HepG2 (cell line): ENCODE data around the gene MRM3. TPM values are rescaled to one million over a fixed set of nuclear protein-coding genes. Genes with fewer than 3 reads are reported as not detected.
A peak's percentile ranks its signal among the peaks of the same experiment; 100 is the strongest.

Experiments used
- ATRX ChIP-seq: sonication (generic); formaldehyde crosslinking; IDR thresholded peaks from 2 replicates; pipeline ENCODE4 v1.4.0; 2020; ENCODE audit warnings: missing genetic modification reagents, borderline replicate concordance
- CBX1 ChIP-seq: IDR thresholded peaks from one replicate; pipeline ENCODE4 v1.6.1; 2016; ENCODE audit warnings: antibody characterized with exemption, low read depth
- CCAR2 ChIP-seq: fragments of 200-400 bp; formaldehyde crosslinking; optimal IDR thresholded peaks from 2 replicates; pipeline ENCODE3; 2018; ENCODE audit warnings: low read depth, mild to moderate bottlenecking, low read length, moderate library complexity
- CREB1 ChIP-seq, 2 experiments: fragments of 450-650 bp in 1 of 2; IDR thresholded peaks; 2 replicates each; pipeline ENCODE4 v1.6.1; 2016 to 2017; ENCODE audit warnings: control low read depth in 1 of 2, mild to moderate bottlenecking in 1 of 2, missing compliant biosample characterization in 1 of 2, missing genetic modification characterization in 1 of 2
- DR1 ChIP-seq: sonication (generic); formaldehyde crosslinking; IDR thresholded peaks from 2 replicates; pipeline ENCODE4 v1.8.0; 2021; ENCODE audit warnings: mild to moderate bottlenecking, missing genetic modification reagents, inconsistent platforms
- FOXC1 ChIP-seq: sonication (generic); formaldehyde crosslinking; IDR thresholded peaks from 2 replicates; pipeline ENCODE4 v1.8.0; 2022; ENCODE audit warnings: mild to moderate bottlenecking, missing genetic modification reagents, borderline replicate concordance
- FOXJ3 ChIP-seq: sonication (generic); formaldehyde crosslinking; IDR thresholded peaks from 2 replicates; pipeline ENCODE4 v1.4.0; 2020; ENCODE audit warnings: missing genetic modification reagents, mild to moderate bottlenecking, borderline replicate concordance
- HMGA1 ChIP-seq: sonication (generic); formaldehyde crosslinking; conservative IDR thresholded peaks from 2 replicates; pipeline ENCODE4 v1.4.0; 2020; ENCODE audit warnings: missing genetic modification reagents
- HNF4A ChIP-seq: sonication (generic); formaldehyde crosslinking; IDR thresholded peaks from 2 replicates; pipeline ENCODE4 v1.4.0; 2020; ENCODE audit warnings: missing genetic modification reagents
- MEIS2 ChIP-seq: sonication (generic); formaldehyde crosslinking; IDR thresholded peaks from 2 replicates; pipeline ENCODE4 v1.9.0; 2021; ENCODE audit warnings: mild to moderate bottlenecking, missing genetic modification reagents
- MZF1 ChIP-seq: sonication (generic); formaldehyde crosslinking; IDR thresholded peaks from 2 replicates; pipeline ENCODE4 v1.8.1; 2023; ENCODE audit warnings: mild to moderate bottlenecking, missing genetic modification reagents, borderline replicate concordance
- NR2F1 ChIP-seq, 2 experiments: fragments of 450-650 bp in 1 of 2; formaldehyde crosslinking in 1 of 2; IDR thresholded peaks; 2 replicates each; pipeline versions ENCODE4 v1.5.0 to v1.6.1; 2016 to 2020; ENCODE audit warnings: mild to moderate bottlenecking in 1 of 2, missing compliant biosample characterization in 1 of 2, missing genetic modification reagents in 1 of 2, moderate library complexity in 1 of 2
- PAWR ChIP-seq: sonication (generic); formaldehyde crosslinking; IDR thresholded peaks from 2 replicates; pipeline ENCODE4 v1.4.0; 2020; ENCODE audit warnings: missing genetic modification reagents, mild to moderate bottlenecking, borderline replicate concordance
- SALL1 ChIP-seq: sonication (generic); formaldehyde crosslinking; IDR thresholded peaks from 2 replicates; pipeline ENCODE4 v1.8.0; 2022; ENCODE audit warnings: mild to moderate bottlenecking, missing genetic modification reagents
- SP5 ChIP-seq: IDR thresholded peaks from 2 replicates; pipeline ENCODE4 v1.6.1; 2016; ENCODE audit warnings: low read depth, borderline replicate concordance
- ZBTB7A ChIP-seq: sonication (generic); formaldehyde crosslinking; IDR thresholded peaks from 2 replicates; pipeline ENCODE4 v1.8.0; 2022; ENCODE audit warnings: mild to moderate bottlenecking, missing genetic modification reagents
- ZBTB7B ChIP-seq: sonication (generic); formaldehyde crosslinking; IDR thresholded peaks from 2 replicates; pipeline ENCODE4 v1.4.0; 2020; ENCODE audit warnings: missing genetic modification reagents
- ZNF235 ChIP-seq: sonication (generic); formaldehyde crosslinking; IDR thresholded peaks from 2 replicates; pipeline ENCODE4 v1.8.1; 2023; ENCODE audit warnings: mild to moderate bottlenecking, missing genetic modification reagents, borderline replicate concordance
- ZNF263 ChIP-seq: sonication (generic); formaldehyde crosslinking; IDR thresholded peaks from 2 replicates; pipeline ENCODE4 v1.4.0; 2020; ENCODE audit warnings: missing genetic modification reagents
- ZNF781 ChIP-seq: sonication (generic); formaldehyde crosslinking; IDR thresholded peaks from 2 replicates; pipeline ENCODE4 v1.5.1; 2020; ENCODE audit warnings: borderline replicate concordance, mild to moderate bottlenecking, missing genetic modification reagents; ENCODE audit errors: not compliant biosample characterization
- polyA plus RNA-seq, 8 experiments: library from polyadenylated mRNA; depleted of rRNA in 3 of 8; stranded (reverse) in 7 of 8; unstranded in 1 of 8; fragments of >200 nt; fragmentation: Illumina TruSeq in 4 of 8; extraction: Trizol in 4 of 8; gene quantifications; 2 replicates each; pipeline versions ENCODE4 v1.2.1 to v1.2.3, GENCODE V29; 2011 to 2016; ENCODE audit warnings: low read depth in 4 of 8, missing spikeins in 1 of 8, mixed read lengths in 1 of 8; ENCODE audit not compliant: insufficient read depth in 1 of 8
- total RNA-seq, 5 experiments: library from RNA; depleted of rRNA; stranded (reverse); fragments of >200 nt; fragmentation: Illumina TruSeq; extraction: Trizol; gene quantifications; 2 replicates each; pipeline ENCODE4 v1.2.3, GENCODE V29; 2016; ENCODE audit warnings: low read depth in 1 of 5
- TF ChIP-seq, protein P1 (sequence below): sonication (generic); formaldehyde crosslinking; IDR thresholded peaks from 2 replicates; pipeline ENCODE4 v1.8.1; 2023; ENCODE audit warnings: mild to moderate bottlenecking, moderate library complexity, missing genetic modification reagents
- TF ChIP-seq, protein P2 (sequence below): sonication (generic); formaldehyde crosslinking; IDR thresholded peaks from 2 replicates; pipeline ENCODE4; 2020; ENCODE audit warnings: missing genetic modification reagents, mild to moderate bottlenecking, borderline replicate concordance
- TF ChIP-seq, protein P3 (sequence below): sonication (generic); formaldehyde crosslinking; IDR thresholded peaks from 2 replicates; pipeline ENCODE4 v1.4.0; 2020; ENCODE audit warnings: missing genetic modification reagents, borderline replicate concordance

Gene MRM3
- total and polyA plus RNA-seq, 2 of the 13 experiments (the other 11 are each of a cell fraction or from before 2014, with no cell fraction given), result 12.3 to 25.5 TPM

DNA sequence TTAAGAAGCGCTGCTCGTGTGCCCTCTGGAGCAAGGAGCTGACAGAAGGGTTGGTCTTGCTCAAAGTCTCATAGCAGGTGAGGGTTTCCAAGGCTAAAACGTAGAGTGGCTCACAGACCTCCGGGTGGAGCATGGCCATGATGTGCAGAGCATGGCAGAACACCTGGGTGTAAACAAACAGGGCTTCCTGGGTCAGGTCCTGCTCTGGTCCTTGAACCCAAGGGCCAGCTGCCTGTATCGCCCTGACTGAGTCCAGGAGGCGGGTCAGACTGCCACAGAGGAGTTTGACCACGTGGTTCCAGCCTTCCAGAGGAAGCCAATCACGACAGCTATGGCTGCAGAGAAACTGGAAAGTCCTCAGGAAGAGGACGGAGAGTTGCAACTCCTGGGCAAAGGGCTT lies 37.2 kb upstream of the MRM3 start (continued):
- no peak for TF ChIP-seq PAWR (CRISPR knock-in tag)
- peak; percentile 44; the same call in 1 of the 2 replicates for TF ChIP-seq SALL1 (CRISPR knock-in tag)
- TF ChIP-seq, protein P1, sequence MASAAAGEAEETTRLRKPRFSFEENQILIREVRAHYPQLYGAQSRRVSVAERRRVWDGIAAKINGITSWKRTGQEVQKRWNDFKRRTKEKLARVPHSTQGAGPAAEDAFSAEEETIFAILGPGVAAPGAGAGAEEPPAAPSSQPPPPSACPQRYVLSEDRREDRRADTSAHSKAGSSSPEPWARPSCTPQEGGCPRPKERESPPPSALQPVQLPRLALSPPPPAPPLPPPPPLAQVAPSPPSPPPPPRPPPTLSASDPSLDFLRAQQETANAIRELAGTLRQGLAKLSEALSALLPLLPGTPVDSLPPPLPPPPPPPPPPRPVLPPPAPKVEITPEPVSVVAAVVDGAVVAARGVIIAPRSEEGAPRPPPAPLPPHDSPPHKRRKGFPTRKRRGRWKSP (CRISPR knock-in tag), result no peak
- TF ChIP-seq FOXC1 (CRISPR knock-in tag), result no peak
- no peak for TF ChIP-seq DR1 (CRISPR knock-in tag)
- TF ChIP-seq, protein P2, sequence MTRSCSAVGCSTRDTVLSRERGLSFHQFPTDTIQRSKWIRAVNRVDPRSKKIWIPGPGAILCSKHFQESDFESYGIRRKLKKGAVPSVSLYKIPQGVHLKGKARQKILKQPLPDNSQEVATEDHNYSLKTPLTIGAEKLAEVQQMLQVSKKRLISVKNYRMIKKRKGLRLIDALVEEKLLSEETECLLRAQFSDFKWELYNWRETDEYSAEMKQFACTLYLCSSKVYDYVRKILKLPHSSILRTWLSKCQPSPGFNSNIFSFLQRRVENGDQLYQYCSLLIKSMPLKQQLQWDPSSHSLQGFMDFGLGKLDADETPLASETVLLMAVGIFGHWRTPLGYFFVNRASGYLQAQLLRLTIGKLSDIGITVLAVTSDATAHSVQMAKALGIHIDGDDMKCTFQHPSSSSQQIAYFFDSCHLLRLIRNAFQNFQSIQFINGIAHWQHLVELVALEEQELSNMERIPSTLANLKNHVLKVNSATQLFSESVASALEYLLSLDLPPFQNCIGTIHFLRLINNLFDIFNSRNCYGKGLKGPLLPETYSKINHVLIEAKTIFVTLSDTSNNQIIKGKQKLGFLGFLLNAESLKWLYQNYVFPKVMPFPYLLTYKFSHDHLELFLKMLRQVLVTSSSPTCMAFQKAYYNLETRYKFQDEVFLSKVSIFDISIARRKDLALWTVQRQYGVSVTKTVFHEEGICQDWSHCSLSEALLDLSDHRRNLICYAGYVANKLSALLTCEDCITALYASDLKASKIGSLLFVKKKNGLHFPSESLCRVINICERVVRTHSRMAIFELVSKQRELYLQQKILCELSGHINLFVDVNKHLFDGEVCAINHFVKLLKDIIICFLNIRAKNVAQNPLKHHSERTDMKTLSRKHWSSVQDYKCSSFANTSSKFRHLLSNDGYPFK (CRISPR knock-in tag), result 0 out of 2 replicates have a peak, but pooled peaks have one; percentile 23
- TF ChIP-seq ZBTB7A, result no peak
- TF ChIP-seq HNF4A (CRISPR knock-in tag), result peak; percentile 82
- no peak for TF ChIP-seq ATRX
- TF ChIP-seq MEIS2 (CRISPR knock-in tag), result no peak
- no peak for TF ChIP-seq HMGA1 (CRISPR knock-in tag)
- TF ChIP-seq ZNF235 (CRISPR knock-in tag), result no peak
- TF ChIP-seq CBX1, result no peak
- TF ChIP-seq FOXJ3, result no peak
- 0 out of 4 replicates have a peak, but pooled peaks of 1 of the 2 experiments have one; percentile 32 for TF ChIP-seq NR2F1 (CRISPR knock-in tag; IDR thresholded peaks at IDR 0.05)
- TF ChIP-seq, protein P3, sequence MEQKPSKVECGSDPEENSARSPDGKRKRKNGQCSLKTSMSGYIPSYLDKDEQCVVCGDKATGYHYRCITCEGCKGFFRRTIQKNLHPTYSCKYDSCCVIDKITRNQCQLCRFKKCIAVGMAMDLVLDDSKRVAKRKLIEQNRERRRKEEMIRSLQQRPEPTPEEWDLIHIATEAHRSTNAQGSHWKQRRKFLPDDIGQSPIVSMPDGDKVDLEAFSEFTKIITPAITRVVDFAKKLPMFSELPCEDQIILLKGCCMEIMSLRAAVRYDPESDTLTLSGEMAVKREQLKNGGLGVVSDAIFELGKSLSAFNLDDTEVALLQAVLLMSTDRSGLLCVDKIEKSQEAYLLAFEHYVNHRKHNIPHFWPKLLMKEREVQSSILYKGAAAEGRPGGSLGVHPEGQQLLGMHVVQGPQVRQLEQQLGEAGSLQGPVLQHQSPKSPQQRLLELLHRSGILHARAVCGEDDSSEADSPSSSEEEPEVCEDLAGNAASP (CRISPR knock-in tag), result no peak
- no peak for TF ChIP-seq ZNF781 (CRISPR knock-in tag)
- TF ChIP-seq MZF1 (CRISPR knock-in tag), result no peak
- no peak for TF ChIP-seq CCAR2
- peak; percentile 46; the same call in 1 of the 2 replicates for TF ChIP-seq ZNF263 (CRISPR knock-in tag)
- TF ChIP-seq ZBTB7B (CRISPR knock-in tag), result no peak
- TF ChIP-seq CREB1 (IDR thresholded peaks at IDR 0.05), result no peak
- no peak for TF ChIP-seq CREB1 (CRISPR knock-in tag; IDR thresholded peaks at IDR 0.05)
- peak; percentile 42; the same call in 1 of the 2 replicates for TF ChIP-seq SP5 (CRISPR knock-in tag)
